GF-D8 (cell line): ENCODE results near the gene PTPN22.

Experiments used
- DNase-seq: peaks from one replicate; lab custom pipeline; 2025; lab: John Stamatoyannopoulos, UW

PTPN22 gene

GRCh38 chr1:113887402-113888175 is 16.1 kb upstream of the PTPN22 start, which contains the start of gene BCL2L15:
Gene BCL2L15 (minus strand): TSS chr1:113887581. CDS start chr1:113887375, 206 bp downstream.
- no peak for DNase-seq

GRCh38 chr1:113886417-113887401 is 15.2 kb upstream of the PTPN22 start:
- DNase-seq = no peak

GRCh38 chr1:113881661-113882060 is 10.1 kb upstream of the PTPN22 start:
- no peak for DNase-seq

GRCh38 chr1:113879739-113880038 is 8.2 kb upstream of the PTPN22 start:
- no peak for DNase-seq

GRCh38 chr1:113876176-113876575 is 4.7 kb upstream of the PTPN22 start:
- no peak for DNase-seq

- DNase-seq = no peak
Measured at GRCh38 chr1:113875714-113876113, 4.2 kb upstream of the PTPN22 start.

- DNase-seq = peak; percentile 49
Measured at GRCh38 chr1:113874012-113874879, 2.7 kb upstream of the PTPN22 start.

- DNase-seq = peak; percentile 88
Measured at GRCh38 chr1:113872219-113872935, 865 bp upstream of the PTPN22 start.

GRCh38 chr1:113870778-113871177 is 734 bp downstream of the PTPN22 start:
- DNase-seq = no peak

- DNase-seq = no peak
Measured at GRCh38 chr1:113868387-113869083, 3.0 kb downstream of the PTPN22 start.

GRCh38 chr1:113861641-113862040 is 9.9 kb downstream of the PTPN22 start:
- no peak for DNase-seq

GRCh38 chr1:113860891-113861290 is 10.6 kb downstream of the PTPN22 start:
- DNase-seq = no peak

- no peak for DNase-seq
Measured at GRCh38 chr1:113859478-113860175, 11.9 kb downstream of the PTPN22 start.

- no peak for DNase-seq
Measured at GRCh38 chr1:113858982-113859381, 12.5 kb downstream of the PTPN22 start.

GRCh38 chr1:113858418-113858817 is 13.1 kb downstream of the PTPN22 start:
- DNase-seq = no peak

GRCh38 chr1:113857776-113858175 is 13.7 kb downstream of the PTPN22 start:
- no peak for DNase-seq

GRCh38 chr1:113856401-113856790 is 15.1 kb downstream of the PTPN22 start:
- no peak for DNase-seq

- DNase-seq = no peak
Measured at GRCh38 chr1:113855630-113856400, 15.7 kb downstream of the PTPN22 start.

- no peak for DNase-seq
Measured at GRCh38 chr1:113854234-113854633, 17.3 kb downstream of the PTPN22 start.
